HK-2 (cell line): ENCODE results near the gene PCDH12.

ENCODE experiments used
- DNase-seq: peaks from one replicate; pipeline ENCODE4 v3.0.0-alpha.2; 2018; ENCODE audit not compliant: unreplicated experiment

PCDH12 gene

GRCh38 chr5:141966275-141966962, 8.4 kb upstream of the PCDH12 start:
- no peak for DNase-seq

DNA sequence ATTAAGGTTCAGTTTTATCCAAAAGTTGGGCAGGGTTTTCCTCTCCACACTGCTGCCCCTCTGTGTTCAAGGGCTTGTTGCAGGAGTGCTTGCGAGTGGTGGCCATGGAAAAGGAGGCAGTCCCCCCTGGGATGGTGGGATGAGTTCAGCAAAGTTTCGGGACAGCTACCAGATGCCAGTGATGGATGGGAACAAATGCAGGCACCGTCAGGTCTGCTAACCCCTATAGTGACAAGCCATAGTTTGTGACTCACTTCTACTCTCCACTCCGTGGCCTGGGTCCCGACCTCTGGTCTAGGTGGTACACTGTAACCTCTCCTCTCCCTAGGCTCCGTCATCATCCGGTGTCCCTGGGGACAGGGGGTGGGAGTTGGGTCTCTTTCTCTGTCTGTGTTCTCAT, 7.1 kb upstream of the PCDH12 start:
- DNase-seq, result no peak

- no peak for DNase-seq
Observed at GRCh38 chr5:141963701-141964100, 5.7 kb upstream of the PCDH12 start.

DNA sequence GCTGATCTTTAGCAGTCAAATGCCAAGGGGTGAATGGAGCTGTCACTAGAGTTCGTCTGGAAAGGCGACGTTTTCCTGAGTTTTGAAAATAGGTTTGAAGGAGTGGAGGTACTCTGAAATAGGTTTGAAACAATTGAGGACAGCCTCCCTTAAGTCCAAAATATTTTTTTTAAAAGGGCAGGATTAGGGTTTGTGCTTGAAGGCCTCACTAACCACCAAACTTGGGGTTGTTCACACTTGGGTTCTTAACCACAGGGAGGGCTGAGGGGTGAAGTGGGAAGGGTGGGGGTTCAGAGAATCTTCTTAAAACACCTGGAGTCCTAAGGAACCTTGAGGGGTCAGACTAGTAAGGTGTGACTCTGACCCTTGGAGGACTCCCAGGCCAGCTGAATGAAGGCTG, 3.5 kb upstream of the PCDH12 start:
- DNase-seq, result no peak

DNA sequence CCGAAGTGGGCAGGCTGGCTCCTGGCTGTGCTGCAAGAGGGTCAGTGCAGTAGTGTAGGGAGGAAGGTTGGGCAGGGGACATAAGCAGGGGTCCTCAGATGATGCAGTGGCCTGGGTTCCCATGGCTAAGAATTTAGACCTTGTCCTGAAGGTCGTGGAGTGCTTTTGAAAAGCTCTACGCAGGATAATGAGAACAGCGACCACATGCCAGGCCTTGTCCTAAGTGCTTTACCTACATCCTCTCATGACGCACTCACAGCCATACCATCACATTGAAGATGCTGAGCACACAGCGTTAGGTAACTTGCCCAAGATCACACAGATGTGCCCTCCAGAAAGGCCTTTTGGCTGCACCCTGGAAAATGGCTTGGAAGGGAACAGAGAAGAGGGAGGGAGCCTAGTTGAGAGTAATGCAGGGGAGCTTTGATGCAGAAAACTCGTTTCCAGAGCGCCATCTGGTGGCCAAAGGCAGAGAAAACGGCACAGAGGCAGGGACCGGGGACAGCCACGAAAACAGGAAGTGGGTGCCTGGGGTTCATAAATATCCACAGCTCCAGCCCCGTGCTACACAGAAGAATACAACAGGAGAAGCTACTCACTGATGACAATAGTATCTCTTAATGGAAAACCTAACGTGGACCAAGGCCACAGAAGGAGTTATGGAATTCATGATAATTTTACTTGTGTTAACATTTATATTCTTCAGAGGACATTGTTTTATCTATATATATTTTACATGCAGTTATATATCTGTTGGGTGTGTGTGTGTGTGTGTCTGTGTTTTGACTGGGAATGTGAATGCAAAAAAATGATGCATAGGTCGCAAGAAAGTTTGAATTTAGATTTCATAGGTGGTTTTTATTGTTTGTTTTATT, 2.7 kb upstream of the PCDH12 start:
- peak; percentile 77 for DNase-seq

- DNase-seq, result no peak
Observed at GRCh38 chr5:141960018-141960417, 2.0 kb upstream of the PCDH12 start.

GRCh38 chr5:141958546-141959172, 657 bp upstream of the PCDH12 start:
- no peak for DNase-seq

DNA sequence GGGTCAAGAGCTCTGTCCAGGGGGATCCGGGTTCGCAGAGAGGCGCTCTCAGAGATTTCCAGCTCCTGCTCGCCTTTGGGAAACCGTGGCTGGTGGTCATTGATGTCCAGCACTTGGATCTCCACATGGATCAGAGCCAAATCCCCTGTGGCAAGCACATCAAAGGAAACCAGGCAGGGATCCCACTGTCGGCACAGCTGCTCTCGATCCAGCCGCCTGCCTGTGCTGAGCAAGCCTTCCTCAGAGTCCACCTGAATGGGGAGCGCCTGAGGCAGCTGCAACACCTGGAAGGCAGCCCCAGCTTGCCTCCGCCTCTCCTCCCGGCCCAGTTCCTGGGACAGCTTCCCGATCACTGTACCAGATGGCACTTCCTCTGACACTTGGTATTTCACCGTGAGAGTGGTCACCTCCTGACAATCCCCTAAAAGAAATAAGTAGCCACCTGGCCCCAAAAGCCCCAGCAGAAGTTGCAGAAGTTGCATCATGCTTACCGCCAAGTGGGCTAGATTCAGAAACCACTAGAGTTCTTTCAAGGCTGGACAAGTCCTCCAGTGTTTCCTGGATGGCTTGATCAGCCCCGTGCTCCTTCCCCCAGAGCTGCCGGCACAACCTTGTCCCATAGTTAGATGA, 520 bp downstream of the PCDH12 start:
- no peak for DNase-seq

- DNase-seq, result no peak
Observed at GRCh38 chr5:141954194-141954593, 3.8 kb downstream of the PCDH12 start.

DNA sequence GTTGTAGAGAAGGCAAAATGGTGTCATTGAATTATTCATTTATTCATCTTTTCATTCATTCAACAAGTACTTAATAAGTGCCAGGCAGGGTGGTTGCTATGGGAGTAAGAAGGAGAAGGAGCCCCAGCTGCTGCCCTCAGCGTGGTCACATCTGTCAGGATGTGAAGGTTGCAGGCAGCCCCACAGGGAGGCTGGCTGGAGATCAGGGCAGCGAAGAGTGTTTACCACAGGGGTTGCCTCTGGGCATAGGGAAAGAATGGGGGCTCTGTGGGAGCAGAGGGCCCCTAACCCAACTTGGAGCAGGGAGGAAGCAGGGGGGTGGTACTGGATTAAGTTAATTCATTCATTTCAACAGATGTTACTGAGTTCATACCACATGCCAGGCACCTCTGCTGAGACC, 6.0 kb downstream of the PCDH12 start:
- no peak for DNase-seq

DNA sequence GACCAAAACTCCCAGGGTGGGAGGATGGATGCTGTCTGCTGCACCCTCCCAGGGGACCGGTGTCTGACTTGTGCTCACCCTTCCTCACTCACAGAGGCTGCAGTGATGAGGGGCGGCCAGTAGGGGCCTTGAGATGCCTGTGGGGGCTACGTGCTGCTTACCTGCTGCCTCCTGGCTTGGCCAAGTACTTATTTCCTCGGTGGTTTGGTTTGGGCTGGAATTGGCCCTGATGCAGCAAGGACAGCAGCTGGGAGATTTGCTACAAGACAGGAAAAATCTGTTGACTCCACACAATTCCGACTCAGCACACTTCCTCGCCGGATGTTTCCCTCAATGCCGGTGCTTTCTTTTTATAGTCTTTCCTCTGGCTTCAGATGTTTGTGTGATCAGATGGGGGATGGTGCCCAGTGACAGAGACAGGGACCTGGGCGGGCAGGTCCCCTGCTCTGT, 6.6 kb downstream of the PCDH12 start:
- DNase-seq, result no peak

DNA sequence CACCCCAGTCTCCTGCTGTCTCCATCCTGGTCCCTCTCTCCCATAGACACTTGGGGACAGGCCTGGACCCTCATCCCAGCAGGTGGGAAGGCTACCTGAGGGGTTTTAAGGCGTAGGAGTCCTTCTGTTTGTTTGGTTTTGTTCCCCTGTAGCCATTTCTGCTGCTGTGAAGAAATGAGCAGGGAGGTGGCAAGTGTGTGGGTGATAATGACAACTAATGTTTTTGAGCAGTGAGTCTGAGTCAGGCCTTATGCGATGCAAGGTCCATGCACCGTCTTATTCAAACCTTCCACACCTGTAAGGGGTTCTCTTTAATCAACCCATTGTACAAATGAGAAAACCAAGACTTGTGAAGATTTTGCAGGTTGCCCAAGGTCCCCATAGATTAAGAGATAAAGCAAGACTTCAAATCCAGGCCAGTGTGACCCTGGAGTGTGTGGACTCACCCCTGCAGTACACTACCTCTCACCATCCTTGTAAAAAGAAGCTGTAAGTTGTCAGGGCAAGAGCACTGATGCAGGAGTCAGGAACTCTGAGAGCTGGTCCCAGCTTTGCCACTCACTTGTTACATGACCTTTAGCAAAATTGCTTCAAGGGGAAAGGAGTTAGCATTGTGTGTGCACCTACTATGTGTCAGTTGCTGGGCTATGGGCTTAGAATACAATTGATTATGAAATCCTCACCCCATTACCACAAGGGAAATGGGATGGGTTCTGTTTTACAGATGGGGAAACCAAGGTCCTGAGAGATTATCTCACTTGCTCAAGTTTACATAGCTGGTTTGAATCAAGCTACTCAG, 7.6 kb downstream of the PCDH12 start:
- DNase-seq, result no peak

GRCh38 chr5:141949511-141949910, 8.5 kb downstream of the PCDH12 start:
- DNase-seq, result no peak

DNA sequence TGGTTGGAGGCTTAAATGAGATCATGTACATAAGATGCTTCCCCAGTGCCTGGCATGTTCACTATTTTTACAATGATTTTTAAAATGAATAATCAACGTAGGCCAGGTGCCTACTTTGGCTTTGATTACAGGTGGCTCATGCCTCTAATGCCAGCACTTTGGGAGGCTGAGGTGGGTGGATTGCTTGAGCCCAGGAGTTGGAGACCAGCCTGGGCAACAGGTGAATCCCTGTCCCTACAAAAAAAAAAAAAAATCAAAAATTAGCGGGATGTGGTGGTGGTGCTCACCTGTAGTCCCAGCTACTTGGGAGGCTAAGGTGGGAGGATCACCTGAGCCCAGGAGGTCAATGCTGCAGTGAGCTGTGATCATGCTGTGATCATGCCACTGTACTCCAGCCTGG, 9.2 kb downstream of the PCDH12 start:
- no peak for DNase-seq

DNA sequence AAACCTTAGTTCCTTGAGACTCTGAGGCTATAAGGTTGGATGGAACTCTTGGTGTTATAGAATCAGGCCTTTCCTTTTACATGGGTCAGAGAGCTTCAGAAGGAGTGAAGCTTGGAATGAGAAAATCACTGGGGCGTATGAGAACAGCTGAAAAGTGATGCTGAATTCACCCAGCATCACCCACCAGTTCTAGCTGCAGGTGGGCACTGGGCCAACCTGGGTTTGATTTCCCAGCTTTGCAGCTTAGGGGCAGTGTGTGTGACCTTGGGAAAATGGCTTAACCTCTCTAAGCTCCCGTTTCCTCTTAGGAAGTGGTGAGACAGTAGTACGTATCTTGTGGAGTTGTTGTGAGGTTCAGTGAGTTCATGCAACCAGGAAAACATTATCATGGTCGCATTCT, 10.7 kb downstream of the PCDH12 start:
- no peak for DNase-seq

- no peak for DNase-seq
Observed at GRCh38 chr5:141945511-141946051, 12.4 kb downstream of the PCDH12 start.

DNA sequence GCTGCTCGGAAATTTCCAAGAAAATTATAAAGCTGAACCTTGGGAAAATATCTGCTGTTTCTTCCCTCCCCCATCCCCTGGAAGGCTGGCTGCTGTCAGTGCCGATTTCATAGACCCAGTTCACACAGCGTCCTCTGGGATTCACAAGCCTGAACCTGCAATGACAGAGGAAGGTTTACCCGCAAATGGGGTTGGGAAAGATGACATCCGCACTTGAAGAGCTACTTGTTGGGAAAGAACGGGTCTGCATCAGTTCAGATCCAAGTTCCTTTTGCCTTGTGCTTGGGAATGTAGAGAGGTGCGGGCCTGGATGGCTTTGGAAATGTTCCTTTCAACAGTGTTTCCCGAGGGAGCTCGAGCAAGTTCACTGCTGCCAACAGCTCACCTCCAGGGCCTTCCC, 13.9 kb downstream of the PCDH12 start:
- DNase-seq, result no peak

GRCh38 chr5:141942185-141942857, 15.7 kb downstream of the PCDH12 start:
- DNase-seq, result no peak

GRCh38 chr5:141941779-141942178, 16.2 kb downstream of the PCDH12 start:
- DNase-seq, result no peak

DNA sequence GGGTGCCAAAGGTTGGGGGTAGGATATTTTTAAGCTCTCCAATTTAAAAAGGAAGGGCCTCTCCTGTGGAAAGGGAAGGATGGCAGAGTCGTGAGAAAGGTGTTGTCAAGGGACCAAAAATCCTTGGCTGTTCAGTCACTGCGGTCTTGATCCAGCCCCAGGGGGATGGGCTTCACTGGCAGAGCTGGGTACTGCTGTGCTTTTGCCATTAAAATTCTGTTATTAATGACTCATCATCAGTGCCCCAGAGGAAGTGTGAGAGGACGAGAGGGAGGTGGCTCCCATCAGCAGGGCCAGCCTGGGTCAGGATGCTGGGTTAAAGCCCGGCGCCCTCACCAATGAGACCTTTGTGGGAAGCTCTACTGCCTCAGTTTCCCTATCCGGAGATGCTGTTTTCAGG, 16.7 kb downstream of the PCDH12 start:
- DNase-seq, result no peak
